HL-60 (cell line): ENCODE data around the gene CNTNAP2.

Experiments used
- CTCF ChIP-seq: IDR thresholded peaks from one replicate; pipeline ENCODE4 v1.5.1; 2011; ENCODE audit warnings: low read length, control low read depth, inconsistent platforms; ENCODE audit not compliant: insufficient read depth
- POLR2AphosphoS5 ChIP-seq: IDR thresholded peaks from 2 replicates; pipeline ENCODE4 v1.6.1; 2012; ENCODE audit warnings: low read depth

DNA sequence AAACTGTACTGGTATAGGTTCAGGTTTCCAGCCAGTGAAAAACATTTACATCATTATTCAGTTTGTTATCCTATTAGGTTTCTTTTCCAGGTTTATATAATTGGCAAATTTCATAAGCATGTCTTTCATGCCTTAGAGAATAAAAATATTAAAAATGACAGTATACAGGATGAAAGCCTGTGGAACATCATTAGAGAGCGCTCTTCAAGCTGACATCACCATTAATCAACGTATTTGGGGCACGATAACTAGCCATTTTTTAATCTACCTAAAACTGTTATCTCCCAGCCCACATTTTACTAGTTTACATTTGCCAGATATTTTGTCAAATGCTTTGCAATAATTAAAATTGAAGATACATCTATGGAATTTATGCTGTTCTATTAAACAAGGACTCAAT, 714.1 kb downstream of the CNTNAP2 start:
- TF ChIP-seq CTCF = no peak
- no peak for TF ChIP-seq POLR2AphosphoS5
